ENCODE data around the gene ATG2B.

DNA sequence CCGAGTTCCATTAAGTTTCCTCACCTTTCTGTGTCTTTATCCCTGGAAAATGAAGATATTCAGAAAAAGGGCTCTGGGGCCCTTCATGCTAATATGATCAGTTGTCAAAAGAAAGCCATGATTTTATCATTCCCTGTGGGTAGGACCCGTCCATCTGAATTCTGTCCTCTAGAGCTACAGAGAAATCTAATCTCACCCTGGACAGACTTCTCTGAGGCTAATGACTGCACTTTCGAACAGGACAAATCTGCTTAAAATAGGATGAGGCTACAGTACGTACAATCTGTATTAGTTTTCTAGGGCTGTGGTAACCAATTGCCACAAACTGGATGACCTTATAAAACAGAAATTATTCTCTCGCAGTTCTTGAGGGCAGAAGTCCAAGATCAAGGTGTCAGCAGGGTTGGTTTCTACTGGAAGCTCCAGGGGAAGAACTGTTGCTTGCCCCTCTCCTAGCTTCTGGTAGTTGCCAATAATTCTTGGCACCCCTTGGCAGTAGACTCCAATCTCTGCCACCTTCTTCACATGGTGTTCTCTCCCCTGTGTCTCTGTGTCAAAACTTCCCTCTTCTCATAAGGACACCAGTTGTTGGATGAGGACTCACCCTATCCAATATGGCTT, 30.0 kb upstream of the ATG2B start:
- TF ChIP-seq KDM1A (IDR thresholded peaks at IDR 0.05; ENCODE audit: borderline replicate concordance): no peak
- TF ChIP-seq, protein P1, sequence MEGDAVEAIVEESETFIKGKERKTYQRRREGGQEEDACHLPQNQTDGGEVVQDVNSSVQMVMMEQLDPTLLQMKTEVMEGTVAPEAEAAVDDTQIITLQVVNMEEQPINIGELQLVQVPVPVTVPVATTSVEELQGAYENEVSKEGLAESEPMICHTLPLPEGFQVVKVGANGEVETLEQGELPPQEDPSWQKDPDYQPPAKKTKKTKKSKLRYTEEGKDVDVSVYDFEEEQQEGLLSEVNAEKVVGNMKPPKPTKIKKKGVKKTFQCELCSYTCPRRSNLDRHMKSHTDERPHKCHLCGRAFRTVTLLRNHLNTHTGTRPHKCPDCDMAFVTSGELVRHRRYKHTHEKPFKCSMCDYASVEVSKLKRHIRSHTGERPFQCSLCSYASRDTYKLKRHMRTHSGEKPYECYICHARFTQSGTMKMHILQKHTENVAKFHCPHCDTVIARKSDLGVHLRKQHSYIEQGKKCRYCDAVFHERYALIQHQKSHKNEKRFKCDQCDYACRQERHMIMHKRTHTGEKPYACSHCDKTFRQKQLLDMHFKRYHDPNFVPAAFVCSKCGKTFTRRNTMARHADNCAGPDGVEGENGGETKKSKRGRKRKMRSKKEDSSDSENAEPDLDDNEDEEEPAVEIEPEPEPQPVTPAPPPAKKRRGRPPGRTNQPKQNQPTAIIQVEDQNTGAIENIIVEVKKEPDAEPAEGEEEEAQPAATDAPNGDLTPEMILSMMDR (IDR thresholded peaks at IDR 0.05 in 2 of 3, conservative IDR thresholded peaks at IDR 0.05 in 1 of 3; ENCODE audit: control insufficient read depth in 2 of 3, extremely low read depth in 1 of 3, insufficient read depth in 1 of 3, low read depth in 3 of 3, low read length in 3 of 3): no peak
- TF ChIP-seq, protein P2, sequence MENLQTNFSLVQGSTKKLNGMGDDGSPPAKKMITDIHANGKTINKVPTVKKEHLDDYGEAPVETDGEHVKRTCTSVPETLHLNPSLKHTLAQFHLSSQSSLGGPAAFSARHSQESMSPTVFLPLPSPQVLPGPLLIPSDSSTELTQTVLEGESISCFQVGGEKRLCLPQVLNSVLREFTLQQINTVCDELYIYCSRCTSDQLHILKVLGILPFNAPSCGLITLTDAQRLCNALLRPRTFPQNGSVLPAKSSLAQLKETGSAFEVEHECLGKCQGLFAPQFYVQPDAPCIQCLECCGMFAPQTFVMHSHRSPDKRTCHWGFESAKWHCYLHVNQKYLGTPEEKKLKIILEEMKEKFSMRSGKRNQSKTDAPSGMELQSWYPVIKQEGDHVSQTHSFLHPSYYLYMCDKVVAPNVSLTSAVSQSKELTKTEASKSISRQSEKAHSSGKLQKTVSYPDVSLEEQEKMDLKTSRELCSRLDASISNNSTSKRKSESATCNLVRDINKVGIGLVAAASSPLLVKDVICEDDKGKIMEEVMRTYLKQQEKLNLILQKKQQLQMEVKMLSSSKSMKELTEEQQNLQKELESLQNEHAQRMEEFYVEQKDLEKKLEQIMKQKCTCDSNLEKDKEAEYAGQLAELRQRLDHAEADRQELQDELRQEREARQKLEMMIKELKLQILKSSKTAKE (IDR thresholded peaks at IDR 0.05; ENCODE audit: low read depth, poor library complexity, severe bottlenecking): no peak
- TF ChIP-seq POLR2A (IDR thresholded peaks at IDR 0.05; ENCODE audit: low read depth, low read length): no peak
- TF ChIP-seq ATF7 (IDR thresholded peaks at IDR 0.05; ENCODE audit: low read depth): no peak
- TF ChIP-seq IRF4 (IDR thresholded peaks at IDR 0.05; ENCODE audit: low read depth, low read length): no peak
- no peak for TF ChIP-seq FOS (IDR thresholded peaks at IDR 0.05; ENCODE audit: borderline replicate concordance, extremely low read depth, insufficient read length)
- no peak for TF ChIP-seq HDAC2 (IDR thresholded peaks at IDR 0.05)
- TF ChIP-seq ESRRA (IDR thresholded peaks at IDR 0.05; ENCODE audit: low read length): no peak
